ENCODE data around the gene ZC3H13.

GRCh38 chr13:46043647-46044046 is 8.9 kb downstream of the ZC3H13 start:
- TF ChIP-seq, protein P1, sequence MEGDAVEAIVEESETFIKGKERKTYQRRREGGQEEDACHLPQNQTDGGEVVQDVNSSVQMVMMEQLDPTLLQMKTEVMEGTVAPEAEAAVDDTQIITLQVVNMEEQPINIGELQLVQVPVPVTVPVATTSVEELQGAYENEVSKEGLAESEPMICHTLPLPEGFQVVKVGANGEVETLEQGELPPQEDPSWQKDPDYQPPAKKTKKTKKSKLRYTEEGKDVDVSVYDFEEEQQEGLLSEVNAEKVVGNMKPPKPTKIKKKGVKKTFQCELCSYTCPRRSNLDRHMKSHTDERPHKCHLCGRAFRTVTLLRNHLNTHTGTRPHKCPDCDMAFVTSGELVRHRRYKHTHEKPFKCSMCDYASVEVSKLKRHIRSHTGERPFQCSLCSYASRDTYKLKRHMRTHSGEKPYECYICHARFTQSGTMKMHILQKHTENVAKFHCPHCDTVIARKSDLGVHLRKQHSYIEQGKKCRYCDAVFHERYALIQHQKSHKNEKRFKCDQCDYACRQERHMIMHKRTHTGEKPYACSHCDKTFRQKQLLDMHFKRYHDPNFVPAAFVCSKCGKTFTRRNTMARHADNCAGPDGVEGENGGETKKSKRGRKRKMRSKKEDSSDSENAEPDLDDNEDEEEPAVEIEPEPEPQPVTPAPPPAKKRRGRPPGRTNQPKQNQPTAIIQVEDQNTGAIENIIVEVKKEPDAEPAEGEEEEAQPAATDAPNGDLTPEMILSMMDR (IDR thresholded peaks at IDR 0.05) = no peak
- no peak for TF ChIP-seq EZH2 (IDR thresholded peaks at IDR 0.05; ENCODE audit: borderline replicate concordance, insufficient read depth, low read depth, low read length, poor library complexity, severe bottlenecking)

All from B cell (primary cell).